ENCODE measurements around the gene TTC13. TPM values are rescaled to one million over a fixed set of nuclear protein-coding genes. Genes with fewer than 3 reads are reported as not detected.

The TTC13 gene
- total and polyA plus RNA-seq, 4 donors = 2.6 to 17.5 (median 6.8) TPM

- TF ChIP-seq ZBTB33 (IDR thresholded peaks at IDR 0.05) (no peak), SP1 (IDR thresholded peaks at IDR 0.05) (no peak), ATF3 (IDR thresholded peaks at IDR 0.05) (no peak), RXRA (IDR thresholded peaks at IDR 0.05) (no peak), RAD21 (IDR thresholded peaks at IDR 0.05) (no peak), EGR1 (IDR thresholded peaks at IDR 0.05; ENCODE audit: low read depth in 2 of 2) (no peak)
Measured at GRCh38 chr1:230909974-230910754, 68.5 kb downstream of the TTC13 start (continued).

GRCh38 chr1:230907472-230908205 is 71.0 kb downstream of the TTC13 start:
- H3K36me3 ChIP-seq (ENCODE audit: control insufficient read depth in 4 of 4, insufficient read depth in 3 of 4, low read depth in 1 of 4, low read length in 3 of 4) = peaks cover 1 to 16% (median 12%) of the 10 kb centered on the region in 4 donors
- no peak for TF ChIP-seq NR2F2 (IDR thresholded peaks at IDR 0.05)
- TF ChIP-seq YY1 (IDR thresholded peaks at IDR 0.05) = no peak
- TF ChIP-seq JUND (IDR thresholded peaks at IDR 0.05) = no peak
- TF ChIP-seq ATF3 (IDR thresholded peaks at IDR 0.05) = no peak
- TF ChIP-seq RAD21 (IDR thresholded peaks at IDR 0.05) = no peak
- no peak overlapping the region for H3K9ac ChIP-seq (ENCODE audit: low read depth in 1 of 2, low read length in 2 of 2)
- H3K4me1 ChIP-seq (ENCODE audit: control insufficient read depth in 4 of 4, insufficient read depth in 4 of 4, low read length in 3 of 4) = peaks cover 0 to 3% (median 0%) of the 10 kb centered on the region in 4 donors
- no peaks in the 10 kb centered on the region for H3K27me3 ChIP-seq (ENCODE audit: control insufficient read depth in 4 of 4, insufficient read depth in 4 of 4, low read length in 3 of 4)
- no peak overlapping the region for H3K4me3 ChIP-seq (ENCODE audit: low read depth in 1 of 3, low read length in 3 of 3)
- H3K27ac ChIP-seq (ENCODE audit: low read depth in 1 of 2, low read length in 2 of 2) = no peak overlapping the region
- 92% methylated on average over 4 of the region's 4 CpGs for WGBS
- DNase-seq (ENCODE audit: low spot score) = no peak
- H3K9me3 ChIP-seq (ENCODE audit: control insufficient read depth in 4 of 4, low read length in 3 of 4) = no peaks in the 10 kb centered on the region

GRCh38 chr1:230906226-230906625 is 72.4 kb downstream of the TTC13 start:
- Histone ChIP-seq H3K9me3 (ENCODE audit: control insufficient read depth in 4 of 4, low read length in 3 of 4) (no peaks in the 10 kb centered on the region), H3K27me3 (ENCODE audit: control insufficient read depth in 4 of 4, insufficient read depth in 4 of 4, low read length in 3 of 4) (no peaks in the 10 kb centered on the region), H3K4me1 (ENCODE audit: control insufficient read depth in 4 of 4, insufficient read depth in 4 of 4, low read length in 3 of 4) (peaks cover 0 to 3% (median 0%) of the 10 kb centered on the region in 4 donors), H3K36me3 (ENCODE audit: control insufficient read depth in 4 of 4, insufficient read depth in 3 of 4, low read depth in 1 of 4, low read length in 3 of 4) (peaks cover 1 to 16% (median 8%) of the 10 kb centered on the region in 4 donors), H3K27ac (ENCODE audit: low read depth in 1 of 2, low read length in 2 of 2) (no peak overlapping the region), H3K4me3 (ENCODE audit: low read depth in 1 of 3, low read length in 3 of 3) (no peak overlapping the region), H3K9ac (ENCODE audit: low read depth in 1 of 2, low read length in 2 of 2) (no peak overlapping the region)
- WGBS = 97% methylated on average over 2 of the region's 2 CpGs
- no peak for DNase-seq (ENCODE audit: low spot score)
- no peak for TF ChIP-seq NR2F2 (IDR thresholded peaks at IDR 0.05)
- no peak for TF ChIP-seq HNF4A (conservative IDR thresholded peaks at IDR 0.05)
- no peak for TF ChIP-seq ZBTB33 (IDR thresholded peaks at IDR 0.05)
- TF ChIP-seq RAD21 (IDR thresholded peaks at IDR 0.05) = no peak
- no peak for TF ChIP-seq JUND (IDR thresholded peaks at IDR 0.05)
- no peak for TF ChIP-seq RXRA (IDR thresholded peaks at IDR 0.05)
- no peak for TF ChIP-seq HNF4G (IDR thresholded peaks at IDR 0.05)
- no peak for TF ChIP-seq ATF3 (IDR thresholded peaks at IDR 0.05)
- TF ChIP-seq GABPA (IDR thresholded peaks at IDR 0.05 in 1 of 2, conservative IDR thresholded peaks at IDR 0.05 in 1 of 2) = no peak
- no peak for TF ChIP-seq MAX (IDR thresholded peaks at IDR 0.05)
- no peak for TF ChIP-seq YY1 (IDR thresholded peaks at IDR 0.05)
- TF ChIP-seq SP1 (IDR thresholded peaks at IDR 0.05) = no peak
- TF ChIP-seq FOXA2 (IDR thresholded peaks at IDR 0.05) = no peak
- no peak for TF ChIP-seq TAF1 (conservative IDR thresholded peaks at IDR 0.05)
- TF ChIP-seq CTCF (IDR thresholded peaks at IDR 0.05; ENCODE audit: low read depth, low read length, missing input control) = no peak
- TF ChIP-seq FOXA1 (IDR thresholded peaks at IDR 0.05) = no peak
